ENCODE data around the gene ANKRD10.

Gene ANKRD10

GRCh38 chr13:110944968-110945927 is 30.4 kb upstream of the ANKRD10 start:
- no peak for DNase-seq

GRCh38 chr13:110944121-110944967 is 29.5 kb upstream of the ANKRD10 start:
- DNase-seq = peak; percentile 83 to 91

GRCh38 chr13:110942248-110942981 is 27.5 kb upstream of the ANKRD10 start:
- no peak for DNase-seq

- no peak for DNase-seq
Measured at GRCh38 chr13:110938662-110939421, 24.0 kb upstream of the ANKRD10 start.

GRCh38 chr13:110937511-110938285 is 22.8 kb upstream of the ANKRD10 start:
- DNase-seq = no peak

GRCh38 chr13:110936519-110936918 is 21.6 kb upstream of the ANKRD10 start:
- DNase-seq = no peak

- no peak for DNase-seq
Measured at GRCh38 chr13:110932588-110932987, 17.7 kb upstream of the ANKRD10 start.

- DNase-seq = no peak
Measured at GRCh38 chr13:110929104-110929777, 14.4 kb upstream of the ANKRD10 start.

GRCh38 chr13:110925023-110925612 is 10.2 kb upstream of the ANKRD10 start:
- peak in 1 of 2 experiments; percentile 21 for DNase-seq

- DNase-seq = no peak
Measured at GRCh38 chr13:110924639-110924934, 9.7 kb upstream of the ANKRD10 start.

- peak in 1 of 2 experiments; percentile 27 for DNase-seq
Measured at GRCh38 chr13:110923777-110924638, 9.1 kb upstream of the ANKRD10 start.

GRCh38 chr13:110923086-110923485 is 8.2 kb upstream of the ANKRD10 start:
- no peak for DNase-seq

- no peak for DNase-seq
Measured at GRCh38 chr13:110922506-110922905, 7.6 kb upstream of the ANKRD10 start.

GRCh38 chr13:110921695-110922094 is 6.8 kb upstream of the ANKRD10 start:
- no peak for DNase-seq

- no peak for DNase-seq
Measured at GRCh38 chr13:110921209-110921608, 6.3 kb upstream of the ANKRD10 start.

GRCh38 chr13:110920038-110920437 is 5.2 kb upstream of the ANKRD10 start:
- DNase-seq = no peak

- DNase-seq = no peak
Measured at GRCh38 chr13:110916301-110917142, 1.7 kb upstream of the ANKRD10 start.

- DNase-seq = no peak
Measured at GRCh38 chr13:110915874-110916206, 971 bp upstream of the ANKRD10 start.

Measured in SHP77 (cell line).